Left forelimb (tissue), 1 donor: ENCODE measurements around the gene FHL1.

Experiments used
- DNase-seq: peaks from one replicate; pipeline ENCODE4 v3.0.0-alpha.2; 2018; ENCODE audit warnings: low spot score

FHL1 gene

GRCh38 chrX:136255541-136255940 lies 108.2 kb downstream of the FHL1 start:
- no peak for DNase-seq

GRCh38 chrX:136256026-136256425 lies 108.7 kb downstream of the FHL1 start:
- DNase-seq: no peak

- DNase-seq: no peak
Measured at GRCh38 chrX:136258951-136259350, 111.6 kb downstream of the FHL1 start.

- DNase-seq: no peak
Measured at GRCh38 chrX:136259543-136259942, 112.2 kb downstream of the FHL1 start.

GRCh38 chrX:136260776-136261175 lies 113.4 kb downstream of the FHL1 start:
- DNase-seq: no peak
